Breast epithelium (tissue), 4 donors: ENCODE data around the gene PFKFB1. TPM values are rescaled to one million over a fixed set of nuclear protein-coding genes. Genes with fewer than 3 reads are reported as not detected.
"Not testable (repeated sequence)": the region's sequence is repeated elsewhere in the genome, so short reads cannot be mapped to it uniquely, and the experiment has no call there.

Experiments
- DNase-seq, 2 donors: peaks; one replicate each; pipeline ENCODE4 v3.0.0-alpha.2; 2019; ENCODE audit warnings: low spot score in 2 of 2
- H3K27ac ChIP-seq, 2 donors: fragments of 200-600 bp; sonication (generic) in 1 of 2; one replicate each; pipeline ENCODE4 v1.5.1; 2016 to 2019; ENCODE audit warnings: mild to moderate bottlenecking in 1 of 2
- H3K27me3 ChIP-seq, 2 donors: fragments of 200-600 bp; sonication (generic) in 1 of 2; one replicate each; pipeline versions ENCODE4 v1.5.1 to v1.6.0; 2017 to 2019; ENCODE audit warnings: control low read depth in 1 of 2, mild to moderate bottlenecking in 1 of 2
- H3K36me3 ChIP-seq: fragments of 200-600 bp; one replicate; pipeline ENCODE4 v1.5.1; 2019
- H3K4me1 ChIP-seq, 2 donors: fragments of 200-600 bp; sonication (generic); one replicate each; pipeline ENCODE4 v1.5.1; 2016 to 2019; ENCODE audit warnings: control low read depth in 1 of 2
- H3K4me3 ChIP-seq, 3 donors: fragments of 200-600 bp; sonication (generic); 1 replicate in 2 of 3; 2 replicates in 1 of 3; pipeline ENCODE4 v1.5.1; 2016 to 2019; ENCODE audit warnings: mild to moderate bottlenecking in 3 of 3, moderate library complexity in 2 of 3
- H3K9me3 ChIP-seq, 2 donors: fragments of 200-600 bp; sonication (generic) in 1 of 2; one replicate each; pipeline ENCODE4 v1.5.1; 2016 to 2019; ENCODE audit warnings: control low read depth in 1 of 2
- CTCF ChIP-seq, 3 donors: fragments of 450-650 bp; IDR thresholded peaks; one replicate each; pipeline ENCODE4 v1.5.1; 2016 to 2017; ENCODE audit warnings: antibody characterized with exemption in 3 of 3, mild to moderate bottlenecking in 3 of 3, moderate library complexity in 3 of 3
- POLR2A ChIP-seq: fragments of 450-650 bp; IDR thresholded peaks from one replicate; pipeline ENCODE4 v1.6.1; 2016; ENCODE audit warnings: antibody characterized with exemption, mild to moderate bottlenecking, moderate library complexity
- POLR2AphosphoS5 ChIP-seq, 3 donors: sonication (generic); formaldehyde crosslinking; IDR thresholded peaks; one replicate each; pipeline ENCODE4 v1.6.1; 2017; ENCODE audit warnings: antibody characterized with exemption in 3 of 3
- intact Hi-C: fragments of 100-400 bp; cut with DNase I; formaldehyde crosslinking; loops from one replicate; pipeline ENCODE4 v1.15.1; 2023; ENCODE audit warnings: low total_unique reads
- total RNA-seq, 3 donors: library from RNA; depleted of rRNA; stranded (reverse); fragments of >200 nt; gene quantifications; one replicate each; pipeline ENCODE4 v1.1.0, GENCODE V29; 2016

PFKFB1 gene
- total RNA-seq, 3 donors from 2014 or later = 2.6 to 18.7 (median 3.1) TPM

- H3K9me3 ChIP-seq = no peaks in the 10 kb centered on the region
- H3K4me3 ChIP-seq = no peak overlapping the region
- TF ChIP-seq POLR2A = no peak
- TF ChIP-seq POLR2AphosphoS5 (IDR thresholded peaks at IDR 0.05) = no peak
- TF ChIP-seq CTCF (IDR thresholded peaks at IDR 0.05) = no peak
- H3K27me3 ChIP-seq = peaks cover 0 to 36% of the 10 kb centered on the region in 2 donors
- H3K36me3 ChIP-seq = no peaks in the 10 kb centered on the region
- H3K27ac ChIP-seq = no peak overlapping the region
- intact Hi-C loops = no loop called here
- no peaks in the 10 kb centered on the region for H3K4me1 ChIP-seq
- no peak for DNase-seq
These were observed 921 bp downstream of the PFKFB1 start for GRCh38 chrX:54992911-54993622.

GRCh38 chrX:54991706-54992105, 2.3 kb downstream of the PFKFB1 start:
- Histone ChIP-seq H3K27ac (no peak overlapping the region), H3K36me3 (no peaks in the 10 kb centered on the region), H3K9me3 (no peaks in the 10 kb centered on the region), H3K4me1 (no peaks in the 10 kb centered on the region), H3K4me3 (no peak overlapping the region), H3K27me3 (peaks cover 0 to 36% of the 10 kb centered on the region in 2 donors)
- intact Hi-C loops = no loop called here
- TF ChIP-seq POLR2AphosphoS5 (IDR thresholded peaks at IDR 0.05) (no peak), POLR2A (no peak), CTCF (IDR thresholded peaks at IDR 0.05) (no peak)
- no peak for DNase-seq

GRCh38 chrX:54983306-54983705, 10.7 kb downstream of the PFKFB1 start:
- H3K27me3 ChIP-seq = peaks cover 0 to 15% of the 10 kb centered on the region in 2 donors
- H3K4me3 ChIP-seq, H3K36me3 ChIP-seq, H3K27ac ChIP-seq, DNase-seq, H3K4me1 ChIP-seq, intact Hi-C loops: not testable (repeated sequence)
- H3K9me3 ChIP-seq = peaks cover 0 to 12% of the 10 kb centered on the region in 2 donors

- no peaks in the 10 kb centered on the region for H3K36me3 ChIP-seq
- H3K4me1 ChIP-seq = no peaks in the 10 kb centered on the region
- intact Hi-C loops = no loop called here
- H3K27ac ChIP-seq = no peak overlapping the region
- no peak overlapping the region for H3K4me3 ChIP-seq
- H3K27me3 ChIP-seq = peaks cover 0 to 17% of the 10 kb centered on the region in 2 donors
- TF ChIP-seq CTCF (IDR thresholded peaks at IDR 0.05) (no peak), POLR2A (no peak), POLR2AphosphoS5 (IDR thresholded peaks at IDR 0.05) (no peak)
- no peak for DNase-seq
- H3K9me3 ChIP-seq = peaks cover 0 to 12% of the 10 kb centered on the region in 2 donors
These were observed 13.7 kb downstream of the PFKFB1 start for GRCh38 chrX:54980334-54980733.

GRCh38 chrX:54979432-54979831, 14.6 kb downstream of the PFKFB1 start:
- no peak for DNase-seq
- TF ChIP-seq POLR2AphosphoS5 (IDR thresholded peaks at IDR 0.05) (no peak), CTCF (IDR thresholded peaks at IDR 0.05) (no peak), POLR2A (no peak)
- Histone ChIP-seq H3K4me1 (no peaks in the 10 kb centered on the region), H3K4me3 (no peak overlapping the region), H3K9me3 (peaks cover 0 to 12% of the 10 kb centered on the region in 2 donors), H3K27ac (no peak overlapping the region), H3K36me3 (no peaks in the 10 kb centered on the region), H3K27me3 (peaks cover 0 to 9% of the 10 kb centered on the region in 2 donors)
- intact Hi-C loops = no loop called here
